ENCODE measurements around the gene TRMT44.

TRMT44 gene

DNA sequence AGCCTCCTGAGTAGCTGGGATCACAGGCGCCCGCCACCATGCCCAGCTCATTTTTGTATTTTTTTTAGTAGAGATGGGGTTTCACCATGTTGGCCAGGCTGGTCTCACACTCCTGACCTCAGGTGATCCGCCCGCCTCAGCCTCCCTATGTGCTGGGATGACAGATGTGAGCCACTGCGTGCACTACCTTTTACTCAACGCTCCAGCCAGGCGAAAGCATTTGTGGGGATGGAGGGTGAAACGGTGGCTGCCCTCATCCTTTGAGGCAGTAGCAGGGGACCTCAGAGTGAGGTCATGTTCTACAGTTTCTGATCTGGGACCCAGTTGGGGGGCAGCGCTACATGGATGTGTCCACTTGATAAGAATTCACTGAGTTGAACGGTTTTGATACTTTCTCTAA lies 73.8 kb downstream of the TRMT44 start:
- no peak for DNase-seq (ENCODE audit: low read depth)

DNA sequence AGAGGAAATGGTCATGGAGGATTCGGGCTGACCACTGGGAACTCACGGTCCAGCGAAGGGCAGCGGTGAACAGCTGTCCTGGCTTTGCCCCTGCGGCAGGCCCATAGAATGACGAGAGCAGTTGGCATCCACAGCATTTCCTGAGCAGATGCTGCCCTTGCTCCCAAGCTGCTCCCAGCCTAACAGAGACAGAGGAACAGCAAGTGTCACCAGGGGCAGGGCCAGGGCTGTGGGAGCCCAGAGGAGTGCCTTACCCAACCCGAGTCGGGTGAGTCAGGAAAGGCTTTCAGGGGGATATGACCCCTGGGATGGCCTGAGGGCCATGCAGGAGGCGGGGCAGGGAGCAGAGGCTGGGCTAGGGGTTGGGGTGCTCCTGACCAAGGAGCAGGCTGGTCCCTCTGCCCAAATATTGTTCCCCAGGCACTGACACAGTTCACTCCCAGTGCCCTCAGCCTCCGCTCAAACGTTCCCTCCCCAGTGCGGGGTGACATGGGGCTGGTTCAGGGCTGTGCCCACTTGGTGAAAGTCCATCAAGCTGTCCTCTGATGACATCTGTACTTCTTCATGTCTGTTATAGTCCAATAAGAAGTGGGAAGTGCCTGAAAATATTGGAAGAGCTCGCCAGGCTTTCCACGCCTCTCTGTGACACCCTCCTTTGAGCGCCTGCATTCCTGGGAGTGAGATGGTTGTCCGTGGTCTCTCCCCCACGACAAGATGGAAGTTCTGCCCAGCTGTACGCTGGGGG lies 74.9 kb downstream of the TRMT44 start:
- no peak for DNase-seq (ENCODE audit: low read depth)

DNA sequence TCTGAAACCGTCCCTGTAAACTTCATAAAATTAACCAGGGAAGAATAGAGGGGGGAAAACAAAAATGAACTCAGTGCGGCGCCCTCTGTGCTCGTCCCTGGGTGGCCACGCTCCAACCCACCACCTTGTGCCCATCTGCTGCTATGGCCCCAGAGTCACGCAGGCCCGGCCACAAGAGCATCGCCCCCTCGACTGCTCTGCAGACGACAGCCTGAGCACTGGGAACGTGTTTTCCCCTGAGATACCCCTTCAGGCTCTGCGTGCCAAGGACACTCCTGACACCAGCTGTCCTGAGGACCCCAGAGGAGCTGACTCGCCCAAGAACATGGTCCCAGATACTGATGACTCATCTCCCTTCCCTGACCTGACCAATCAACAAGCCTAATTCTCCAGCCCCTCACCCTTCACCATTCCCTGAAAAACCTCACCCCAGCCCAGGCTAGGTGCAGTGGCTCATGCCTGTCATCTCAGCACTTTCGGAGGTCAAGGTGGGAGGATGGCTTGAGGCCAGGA lies 75.5 kb downstream of the TRMT44 start:
- no peak for DNase-seq (ENCODE audit: low read depth)

DNA sequence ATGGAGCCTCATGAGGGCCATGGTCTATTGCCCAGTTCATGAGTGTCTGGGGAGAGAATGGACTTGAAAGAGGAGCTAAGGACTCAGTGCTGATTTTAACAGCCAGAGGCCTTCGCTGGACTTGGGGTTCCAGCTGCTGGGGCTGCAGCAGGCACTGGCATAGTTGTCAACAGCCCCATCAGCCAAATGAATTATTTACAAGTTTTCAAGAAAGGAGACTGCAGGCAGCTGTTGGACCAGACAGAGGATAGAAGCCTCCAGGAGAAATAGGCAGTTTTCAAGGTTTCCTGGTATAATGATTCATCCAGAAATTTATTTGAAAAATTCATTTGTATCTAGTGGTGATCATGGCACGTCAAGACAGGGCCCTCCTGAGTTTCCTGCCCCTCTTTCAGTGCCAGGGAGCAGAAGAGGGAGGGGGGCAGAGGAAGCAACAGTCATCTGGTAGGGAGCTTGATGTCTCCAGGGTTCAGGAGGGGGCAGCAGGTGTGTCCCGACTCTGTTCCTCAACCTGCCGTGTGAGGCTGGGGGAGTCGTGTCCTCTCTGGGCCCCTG lies 76.5 kb downstream of the TRMT44 start:
- DNase-seq (ENCODE audit: low read depth) = no peak

DNA sequence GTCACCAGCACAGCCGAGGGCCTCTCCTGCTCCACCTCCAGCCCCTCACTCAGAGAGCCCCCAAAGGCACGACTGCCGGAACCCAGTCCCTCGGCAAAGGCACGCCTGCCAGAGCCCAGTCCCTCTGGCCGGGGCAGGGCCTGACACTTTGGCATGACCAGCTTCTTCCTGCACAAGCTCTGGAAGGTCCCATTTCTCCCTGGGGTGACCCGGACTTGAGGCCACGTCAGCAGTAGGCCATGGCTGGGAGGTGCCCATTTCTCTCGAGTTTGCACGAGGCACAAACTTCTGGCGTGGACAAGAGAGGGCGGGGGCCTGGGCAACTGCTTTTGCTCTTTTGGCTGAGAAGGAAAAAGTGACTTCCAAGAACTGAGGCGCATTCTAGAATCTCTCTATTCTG lies 77.4 kb downstream of the TRMT44 start:
- no peak for DNase-seq (ENCODE audit: low read depth)

DNA sequence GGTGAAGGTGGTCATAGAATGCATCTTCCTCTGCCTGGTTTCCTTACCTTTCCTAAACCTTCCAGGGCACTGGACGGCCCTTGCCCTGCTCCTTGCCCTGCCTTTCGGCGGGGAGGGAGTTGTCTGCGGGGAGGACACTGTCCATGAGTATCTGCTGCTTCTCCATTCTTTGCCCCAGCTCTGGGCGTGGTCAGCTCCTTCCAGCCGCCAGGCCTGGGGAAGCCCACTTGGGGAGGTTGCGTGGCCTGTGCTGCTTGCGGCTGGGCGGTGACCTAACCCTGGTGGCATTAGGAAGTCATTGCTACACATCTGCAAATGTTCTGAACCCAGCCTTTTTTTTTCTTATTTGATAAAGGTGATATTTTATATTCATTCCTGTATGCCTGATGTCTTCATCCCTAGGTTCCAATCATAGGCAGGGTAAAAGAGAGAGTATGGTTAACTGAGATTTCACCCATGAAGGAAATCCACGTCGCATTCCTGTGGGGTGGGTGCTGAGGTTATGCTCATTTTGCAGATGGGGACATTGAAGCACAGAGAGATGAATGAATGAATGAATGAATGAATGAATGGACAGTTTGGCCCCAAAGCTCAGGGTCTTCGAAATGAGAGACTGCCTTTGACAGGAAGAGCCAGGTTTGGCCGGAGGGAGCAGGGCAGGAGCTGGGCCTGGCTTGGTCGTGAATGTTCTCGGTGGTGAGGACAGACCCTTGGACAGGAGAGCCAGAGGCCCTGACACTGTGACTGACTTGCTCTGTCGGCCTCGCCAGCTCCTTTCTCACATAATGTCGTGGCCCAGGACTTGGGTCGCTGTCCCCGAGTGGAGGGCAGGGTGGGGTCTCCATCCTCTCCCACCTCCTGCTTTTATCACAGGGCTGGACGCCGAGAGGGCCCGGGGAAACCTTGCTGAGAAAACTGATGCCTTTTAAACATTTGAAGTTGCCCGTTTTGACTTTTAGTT lies 81.9 kb downstream of the TRMT44 start:
- DNase-seq (ENCODE audit: low read depth) = no peak

DNA sequence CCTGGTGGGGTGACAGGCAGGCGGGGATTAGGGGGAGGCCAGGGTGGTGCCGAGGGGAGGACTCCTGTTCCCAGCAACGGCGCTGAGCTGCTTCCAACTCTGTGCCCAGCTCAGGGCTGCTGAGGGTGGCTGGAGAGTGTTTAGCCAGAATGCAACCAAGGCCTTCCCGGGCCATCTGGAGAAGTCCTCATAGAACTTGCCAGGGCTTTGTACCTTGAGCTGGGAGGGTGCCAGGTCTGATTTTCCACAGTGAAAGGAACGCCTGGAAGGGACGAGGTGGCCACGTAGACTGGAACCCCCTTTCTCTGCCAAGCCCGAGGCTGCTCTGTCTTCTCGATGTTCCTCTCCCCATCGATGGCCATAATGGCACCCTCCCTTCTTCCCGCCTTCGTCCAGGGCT lies 82.6 kb downstream of the TRMT44 start:
- no peak for DNase-seq (ENCODE audit: low read depth)

DNA sequence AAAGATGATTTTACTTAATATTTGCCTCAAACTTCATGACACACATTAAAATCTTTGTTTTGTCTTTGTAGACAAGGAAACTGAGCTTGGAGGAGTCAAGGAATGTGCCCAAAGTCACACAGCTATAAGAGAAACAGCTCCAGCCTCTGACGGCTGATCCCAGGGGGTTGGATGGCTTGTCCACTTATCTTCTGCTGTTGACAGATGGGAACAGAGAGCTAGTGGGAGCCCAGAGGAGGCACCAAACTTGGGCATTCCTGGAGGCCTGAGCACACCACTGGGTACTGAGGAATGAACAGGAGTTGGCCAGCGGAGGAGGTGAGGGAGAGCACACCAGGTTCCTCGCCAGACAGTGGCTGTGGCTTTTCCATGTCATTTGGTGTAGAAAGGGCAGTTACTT lies 83.2 kb downstream of the TRMT44 start:
- no peak for DNase-seq (ENCODE audit: low read depth)

DNA sequence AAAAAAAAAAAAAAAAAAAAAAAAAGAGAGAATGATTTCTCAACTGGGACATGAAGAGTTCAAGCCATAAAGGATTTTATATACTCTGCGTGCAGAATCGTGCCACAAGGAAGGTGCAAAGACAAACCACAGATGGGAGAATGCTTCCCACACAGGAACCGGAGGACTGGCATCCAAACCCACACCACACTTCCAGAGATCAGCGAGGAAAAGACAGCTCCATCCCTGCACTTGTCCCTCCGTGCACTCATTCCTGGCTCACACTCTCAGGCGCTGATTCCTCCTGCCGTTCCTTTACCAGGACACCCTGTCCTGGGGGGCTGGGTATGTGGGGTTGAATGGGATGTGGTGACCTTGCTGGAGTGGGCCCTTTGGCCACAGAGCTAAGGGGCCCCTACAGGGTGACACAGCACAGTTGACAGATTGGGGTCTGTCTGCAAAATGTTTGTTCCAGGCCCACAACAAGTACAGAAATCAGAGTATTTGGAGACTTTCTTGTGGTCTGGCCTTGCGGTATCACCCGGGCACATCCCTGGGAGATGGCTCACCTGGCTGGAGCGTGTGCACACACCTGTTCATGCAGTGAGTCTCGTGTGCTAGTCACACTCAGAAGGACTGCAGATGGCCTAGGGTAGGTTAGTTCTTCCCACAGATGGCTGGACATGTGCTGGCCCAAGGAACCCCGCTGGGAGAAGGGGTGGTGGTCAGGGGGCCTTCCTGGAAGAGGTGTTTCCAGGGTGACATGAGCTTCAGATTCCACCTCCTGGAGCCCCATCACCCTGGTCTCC lies 84.2 kb downstream of the TRMT44 start:
- no peak for DNase-seq (ENCODE audit: low read depth)

DNA sequence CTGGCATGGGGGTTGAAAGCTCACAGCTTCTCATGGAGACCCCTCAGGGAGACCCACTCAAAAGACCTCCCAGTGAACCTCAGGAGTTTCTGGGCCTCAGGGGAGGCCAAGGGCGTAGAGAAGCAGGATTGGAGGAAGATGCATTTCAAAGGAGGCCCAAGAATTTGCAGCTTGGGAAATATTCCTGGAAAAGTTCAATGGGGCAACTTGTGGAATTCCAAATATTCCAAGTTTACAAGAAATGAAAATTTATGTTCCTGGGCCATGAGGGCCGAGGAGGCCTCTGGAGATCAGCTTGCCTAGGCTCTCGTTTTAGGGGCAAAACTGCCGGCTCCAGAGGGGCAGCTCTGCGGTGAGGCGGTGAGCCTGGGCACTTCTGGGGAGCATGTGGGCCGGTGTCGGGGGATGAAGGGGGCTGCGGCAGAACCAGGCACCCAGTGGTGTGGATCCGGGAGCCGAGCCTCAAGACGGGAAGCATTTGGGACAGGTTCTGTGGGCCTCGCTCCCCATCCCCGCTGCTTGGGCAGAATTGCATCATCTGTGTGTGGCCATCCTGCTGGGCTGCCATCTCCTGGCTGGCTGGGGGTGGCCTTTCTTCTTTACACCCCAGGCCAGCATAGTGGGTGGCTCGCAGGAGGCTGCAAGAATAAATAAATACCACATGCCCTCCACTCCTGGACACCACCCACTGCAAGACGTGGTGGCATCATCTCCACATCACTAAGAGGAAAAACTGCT lies 85.0 kb downstream of the TRMT44 start:
- no peak for DNase-seq (ENCODE audit: low read depth)
